ENCODE measurements around the gene USP11. TPM values are rescaled to one million over a fixed set of nuclear protein-coding genes. Genes with fewer than 3 reads are reported as not detected.

USP11 gene
- total RNA-seq, 1 experiment from 2014 or later: 16.2 TPM

Other genes with a start within 250 kb of the USP11 start
- 0.30 TPM in 1 of 2 replicates, not detected in the other for gene RGN, start 154.6 kb upstream of the USP11 start, total RNA-seq (2014; rRNA removed; shearing (Covaris generic); ENCODE audit: low replicate concordance)
- 65.9 and 80.8 TPM in 2 replicates for gene NDUFB11, start 88.3 kb upstream of the USP11 start, total RNA-seq (2014; rRNA removed; shearing (Covaris generic); ENCODE audit: low replicate concordance)
- gene RBM10, start 87.8 kb upstream of the USP11 start, total RNA-seq (2014; rRNA removed; shearing (Covaris generic); ENCODE audit: low replicate concordance): 36.9 and 46.9 TPM in 2 replicates
- 108 and 121 TPM in 2 replicates for gene UBA1, start 39.2 kb upstream of the USP11 start, total RNA-seq (2014; rRNA removed; shearing (Covaris generic); ENCODE audit: low replicate concordance)
- gene CDK16, start 14.3 kb upstream of the USP11 start, total RNA-seq (2014; rRNA removed; shearing (Covaris generic); ENCODE audit: low replicate concordance): 38.2 and 71.2 TPM in 2 replicates
- gene ZNF157, start 137.6 kb downstream of the USP11 start, total RNA-seq (2014; rRNA removed; shearing (Covaris generic); ENCODE audit: low replicate concordance): 2.2 TPM in 1 of 2 replicates, not detected in the other

All from MG63 (cell line).